ENCODE data around the gene MINDY1.

Gene MINDY1

DNA sequence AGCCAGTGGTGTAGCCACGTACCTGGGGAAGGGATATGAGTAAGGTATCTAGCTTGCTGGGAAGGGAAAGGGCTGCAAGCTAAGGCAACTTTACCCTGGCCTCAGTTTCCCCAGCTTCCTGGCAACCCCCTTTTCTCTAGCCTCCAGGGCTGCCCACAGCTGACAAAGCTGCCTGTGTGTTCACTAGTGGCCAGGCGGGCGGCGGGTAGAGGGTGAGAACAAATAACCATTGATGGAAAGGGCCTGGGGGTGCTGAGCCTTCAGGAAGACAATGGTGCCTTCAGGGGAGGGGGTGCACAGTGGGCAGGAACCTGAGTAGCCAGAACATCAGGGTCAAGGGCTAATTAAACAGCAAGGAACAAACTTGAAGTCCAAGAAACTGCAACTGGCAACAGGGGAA is 38.2 kb downstream of the MINDY1 start:
- no peak for DNase-seq (ENCODE audit: low read depth in 1 of 2, low spot score in 1 of 2)

- DNase-seq (ENCODE audit: low read depth in 1 of 2, low spot score in 1 of 2) = no peak
These were observed 38.8 kb downstream of the MINDY1 start for GRCh38 chr1:150967936-150968335.

GRCh38 chr1:150966011-150966410 is 40.7 kb downstream of the MINDY1 start:
- no peak for DNase-seq (ENCODE audit: low read depth in 1 of 2, low spot score in 1 of 2)

DNA sequence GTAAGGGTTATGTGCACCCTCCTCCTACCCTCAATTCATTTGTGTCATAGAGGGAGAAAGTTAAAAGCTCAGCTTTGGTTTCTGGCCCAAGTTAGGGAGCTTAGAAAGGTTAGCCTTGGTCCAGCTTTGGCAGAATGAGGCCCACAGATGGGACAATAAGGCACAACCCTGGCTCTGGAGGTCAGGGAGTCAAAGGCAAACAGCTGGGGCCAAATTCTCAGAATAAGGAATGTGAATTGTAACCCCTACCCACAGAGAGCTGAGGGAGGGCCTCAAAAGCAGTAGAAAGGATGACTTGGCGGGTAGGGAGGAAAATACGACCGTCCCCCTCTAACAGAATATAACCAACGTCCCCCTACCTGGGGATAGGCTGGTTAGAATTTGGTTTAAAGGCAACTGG is 41.1 kb downstream of the MINDY1 start:
- no peak for DNase-seq (ENCODE audit: low read depth in 1 of 2, low spot score in 1 of 2)

DNA sequence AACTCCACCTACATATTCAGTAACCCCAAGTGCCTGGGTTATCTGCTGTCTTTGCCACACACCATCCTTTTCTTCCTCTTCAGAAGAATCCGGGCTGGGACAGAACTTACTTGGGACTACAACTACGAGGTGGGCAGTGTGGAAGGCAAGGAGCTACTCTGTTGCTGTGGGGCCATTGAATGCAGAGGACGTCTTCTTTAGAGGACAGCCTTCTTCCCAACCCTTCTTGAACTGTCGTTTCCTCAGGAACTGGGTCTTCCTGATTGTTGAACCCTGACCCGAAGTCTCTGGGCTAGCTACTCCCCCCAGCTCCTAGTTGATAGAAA is 42.6 kb downstream of the MINDY1 start:
- no peak for DNase-seq (ENCODE audit: low read depth in 1 of 2, low spot score in 1 of 2)

- DNase-seq (ENCODE audit: low read depth in 1 of 2, low spot score in 1 of 2) = no peak
These were observed 43.2 kb downstream of the MINDY1 start for GRCh38 chr1:150963321-150964163.

DNA sequence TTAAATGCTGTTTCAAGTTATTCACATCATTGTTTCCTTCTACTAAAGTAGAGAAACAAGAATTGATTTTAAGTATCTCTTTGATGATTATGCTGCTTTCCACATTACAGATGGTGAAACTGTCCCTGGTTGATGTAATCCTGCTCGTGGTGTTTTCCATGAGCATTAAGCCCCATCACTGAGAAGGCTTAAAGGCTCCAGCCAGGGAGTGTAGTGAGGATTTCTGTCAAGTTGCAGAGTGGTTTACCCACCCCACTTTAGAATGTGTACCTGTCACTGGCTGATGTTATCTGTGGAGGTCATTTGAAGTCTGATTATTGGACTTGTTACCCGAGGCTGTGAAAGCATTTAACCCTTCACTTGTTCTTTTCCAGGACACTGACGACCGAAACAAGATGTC is 44.9 kb downstream of the MINDY1 start:
- no peak for DNase-seq (ENCODE audit: low read depth in 1 of 2, low spot score in 1 of 2)

DNA sequence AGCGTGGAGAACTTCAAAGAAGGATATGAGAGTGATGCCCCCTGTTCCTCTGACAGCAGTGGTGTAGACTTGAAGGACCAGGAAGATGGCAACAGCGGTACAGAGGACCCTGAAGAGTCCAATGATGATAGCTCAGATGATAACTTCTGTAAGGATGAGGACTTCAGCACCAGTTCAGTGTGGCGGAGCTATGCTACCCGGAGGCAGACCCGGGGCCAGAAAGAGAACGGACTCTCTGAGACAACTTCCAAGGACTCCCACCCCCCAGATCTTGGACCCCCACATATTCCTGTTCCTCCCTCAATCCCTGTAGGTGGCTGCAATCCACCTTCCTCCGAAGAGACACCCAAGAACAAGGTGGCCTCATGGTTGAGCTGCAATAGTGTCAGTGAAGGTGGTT is 46.1 kb downstream of the MINDY1 start:
- DNase-seq (ENCODE audit: low read depth in 1 of 2, low spot score in 1 of 2) = no peak

- no peak for DNase-seq (ENCODE audit: low read depth in 1 of 2, low spot score in 1 of 2)
These were observed 49.0 kb downstream of the MINDY1 start for GRCh38 chr1:150957666-150958065.

- DNase-seq (ENCODE audit: low read depth in 1 of 2, low spot score in 1 of 2) = no peak
These were observed 51.4 kb downstream of the MINDY1 start for GRCh38 chr1:150955280-150955679.

- DNase-seq (ENCODE audit: low read depth in 1 of 2, low spot score in 1 of 2) = no peak
These were observed 52.0 kb downstream of the MINDY1 start for GRCh38 chr1:150954708-150955107.

Data from activated CD4-positive, alpha-beta T cell treated with anti-CD3 and anti-CD28 coated beads, Interleukin-2, amount 50 U/mL, for 24 hours (primary cell).